ENCODE data around the gene ERGIC1.
"Not testable (repeated sequence)": the region's sequence is repeated elsewhere in the genome, so short reads cannot be mapped to it uniquely, and the experiment has no call there.

The ERGIC1 gene

GRCh38 chr5:172830876-172831662 is 3.0 kb upstream of the ERGIC1 start:
- no peak for DNase-seq

- DNase-seq: no peak
These were observed 1.4 kb upstream of the ERGIC1 start for GRCh38 chr5:172832383-172833315.

- DNase-seq: no peak
These were observed 722 bp upstream of the ERGIC1 start for GRCh38 chr5:172833372-172833685.

GRCh38 chr5:172834415-172835289 is 601 bp downstream of the ERGIC1 start:
- no peak for DNase-seq

GRCh38 chr5:172835290-172835993 is 1.4 kb downstream of the ERGIC1 start:
- no peak for DNase-seq

- DNase-seq: no peak
These were observed 1.9 kb downstream of the ERGIC1 start for GRCh38 chr5:172835994-172836356.

GRCh38 chr5:172837640-172838039 is 3.6 kb downstream of the ERGIC1 start:
- no peak for DNase-seq

- DNase-seq: no peak
These were observed 4.3 kb downstream of the ERGIC1 start for GRCh38 chr5:172838151-172838875.

- no peak for DNase-seq
These were observed 5.8 kb downstream of the ERGIC1 start for GRCh38 chr5:172839669-172840431.

- no peak for DNase-seq
These were observed 6.5 kb downstream of the ERGIC1 start for GRCh38 chr5:172840432-172841154.

GRCh38 chr5:172841256-172841655 is 7.2 kb downstream of the ERGIC1 start:
- no peak for DNase-seq

GRCh38 chr5:172843825-172844576 is 9.9 kb downstream of the ERGIC1 start:
- no peak for DNase-seq

GRCh38 chr5:172844577-172844838 is 10.5 kb downstream of the ERGIC1 start:
- no peak for DNase-seq

GRCh38 chr5:172845154-172845553 is 11.1 kb downstream of the ERGIC1 start:
- DNase-seq: no peak

GRCh38 chr5:172845576-172845975 is 11.5 kb downstream of the ERGIC1 start:
- DNase-seq: no peak

- no peak for DNase-seq
These were observed 12.2 kb downstream of the ERGIC1 start for GRCh38 chr5:172846249-172846648.

- no peak for DNase-seq
These were observed 12.6 kb downstream of the ERGIC1 start for GRCh38 chr5:172846677-172847076.

- DNase-seq: not testable (repeated sequence)
These were observed 13.5 kb downstream of the ERGIC1 start for GRCh38 chr5:172847584-172847983.

- DNase-seq: no peak
These were observed 14.4 kb downstream of the ERGIC1 start for GRCh38 chr5:172848419-172848818.
